AG09319 (cell line): Measurements from ENCODE around the gene CPNE4.
"Not testable (repeated sequence)": the region's sequence is repeated elsewhere in the genome, so short reads cannot be mapped to it uniquely, and the experiment has no call there.

Experiments used
- DNase-seq: peaks from one replicate; pipeline ENCODE4 v3.0.0-alpha.2; 2010; ENCODE audit warnings: low read depth; ENCODE audit errors: extremely low read depth
- CTCF ChIP-seq: IDR thresholded peaks from 2 replicates; pipeline ENCODE4 v1.5.1; 2011; ENCODE audit warnings: low read depth, mild to moderate bottlenecking, inconsistent platforms, low read length, moderate library complexity

The CPNE4 gene

GRCh38 chr3:132062535-132062934 is 27.7 kb upstream of the CPNE4 start:
- no peak for DNase-seq
- TF ChIP-seq CTCF = no peak

DNA sequence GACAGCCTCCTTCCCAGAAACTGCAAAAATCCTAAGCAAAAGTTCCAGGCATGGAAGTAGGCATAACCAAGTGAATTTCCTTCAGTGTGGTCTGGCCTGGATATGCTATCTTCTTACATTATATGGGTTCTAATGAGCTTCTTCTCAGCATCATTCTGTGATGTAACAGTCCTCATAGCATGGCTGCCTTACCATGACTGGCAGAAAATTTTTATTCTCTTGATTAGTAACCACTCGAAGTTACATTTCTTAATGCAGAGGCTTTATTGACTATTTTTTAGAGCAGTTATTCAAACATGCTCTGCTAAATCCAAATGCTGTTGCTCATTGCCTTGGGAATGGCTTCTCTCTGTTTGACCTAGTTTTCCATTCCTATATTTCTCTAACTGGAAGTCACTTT is 21.1 kb upstream of the CPNE4 start:
- no peak for TF ChIP-seq CTCF
- DNase-seq = no peak

DNA sequence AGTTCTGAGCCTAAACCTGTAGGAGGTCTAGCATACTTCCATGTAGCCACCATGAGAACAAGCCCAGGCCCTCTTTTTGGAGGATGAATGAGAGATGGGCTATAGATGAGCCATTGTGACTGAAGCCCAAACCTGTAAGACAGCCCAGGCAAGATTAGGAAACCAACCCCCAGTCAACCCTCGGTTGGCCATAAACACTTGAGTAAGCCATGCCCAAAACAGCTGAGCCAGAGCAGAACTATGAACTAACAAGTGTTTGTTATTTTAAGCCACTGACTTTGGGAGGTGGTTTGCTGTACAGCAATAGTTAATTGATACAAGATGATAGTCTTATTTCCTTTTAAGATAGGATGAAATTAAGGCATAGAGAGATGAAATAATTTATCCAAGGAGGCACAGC is 12.4 kb upstream of the CPNE4 start:
- DNase-seq = no peak
- no peak for TF ChIP-seq CTCF

GRCh38 chr3:132044874-132045273 is 10.1 kb upstream of the CPNE4 start:
- not testable (repeated sequence) for DNase-seq

DNA sequence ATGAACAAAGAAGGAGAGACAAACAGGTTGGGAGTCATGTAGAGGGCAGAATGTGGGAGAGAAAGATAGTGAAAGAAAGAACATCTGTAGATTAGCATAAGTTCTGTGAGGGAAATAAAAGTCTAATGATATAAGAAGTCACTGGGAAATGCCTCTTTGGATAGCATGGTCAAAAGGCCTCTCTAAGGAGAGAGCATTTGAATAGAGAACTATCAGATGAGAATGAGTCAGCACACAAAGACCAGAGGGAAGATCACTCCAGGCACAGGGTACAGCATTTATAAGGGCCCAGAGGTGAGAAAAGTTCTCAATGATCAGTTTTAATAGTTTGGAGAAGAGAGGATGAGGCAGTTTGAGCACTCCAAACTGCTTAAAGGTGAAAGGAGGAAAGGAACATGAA is 7.9 kb upstream of the CPNE4 start:
- TF ChIP-seq CTCF = no peak
- DNase-seq = no peak

GRCh38 chr3:132038198-132038825 is 3.5 kb upstream of the CPNE4 start:
- DNase-seq = no peak
- peak; percentile 68 for TF ChIP-seq CTCF

DNA sequence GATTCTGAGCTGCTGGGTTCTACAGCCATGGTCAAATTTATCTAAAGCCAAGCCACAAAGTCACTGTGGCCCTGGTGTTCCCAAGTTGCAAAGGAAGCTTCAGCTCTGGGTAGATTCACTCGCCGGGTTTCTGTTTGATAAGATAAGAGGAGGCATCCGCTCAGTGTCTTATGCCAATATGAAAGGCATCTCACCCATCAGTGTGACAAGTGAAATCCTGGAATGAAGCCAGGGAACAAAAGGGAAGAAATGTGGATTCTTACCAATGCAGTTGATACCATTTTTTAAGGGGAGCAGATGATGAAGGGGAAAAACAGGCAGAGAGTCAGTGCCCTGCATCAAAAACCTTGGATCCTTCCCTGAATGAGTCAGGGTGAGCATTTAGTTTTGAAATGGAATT is 2.8 kb upstream of the CPNE4 start:
- DNase-seq = no peak
- no peak for TF ChIP-seq CTCF

- TF ChIP-seq CTCF = no peak
- no peak for DNase-seq
Observed at GRCh38 chr3:132037056-132037455, 2.2 kb upstream of the CPNE4 start.
